B cell (primary cell): Measurements from ENCODE around the gene HAO1. TPM values are rescaled to one million over a fixed set of nuclear protein-coding genes. Genes with fewer than 3 reads are reported as not detected.

Experiments used
- ATAC-seq: fragments of 200-7000 bp; cut with Tn5 transposase; one replicate; pipeline ENCODE4 v1.10.0; 2021; ENCODE audit warnings: low read depth, mild to moderate bottlenecking, moderate number of reproducible peaks, moderate library complexity
- CTCF ChIA-PET: fragments of 350-600 bp; sonication (Branson Sonifier 250); formaldehyde crosslinking; loops from one replicate; lab custom pipeline; 2021; ENCODE audit warnings: antibody characterized with exemption, inconsistent platforms; lab: Charles Lee
- POLR2A ChIA-PET: fragments of 350-600 bp; sonication (Branson Sonifier 250); formaldehyde crosslinking; loops from one replicate; lab custom pipeline; 2021; ENCODE audit warnings: antibody characterized with exemption; lab: Charles Lee
- DNase-seq: peaks from one replicate; pipeline ENCODE4 v3.0.0; 2013
- H2AFZ ChIP-seq: 2 replicates; pipeline ENCODE4 v1.6.1; 2012; ENCODE audit warnings: mild to moderate bottlenecking, low read depth, low read length; ENCODE audit not compliant: insufficient read depth, poor library complexity, severe bottlenecking
- H3K27ac ChIP-seq, 2 donors: 1 replicate in 1 of 2; 2 replicates in 1 of 2; pipeline ENCODE4 v1.5.1; 2012 to 2013; ENCODE audit warnings: low read length in 2 of 2, mild to moderate bottlenecking in 2 of 2, moderate library complexity in 1 of 2
- H3K27me3 ChIP-seq, 4 experiments: fragments of 200-600 bp in 1 of 4; sonication (generic) in 1 of 4; replicated peaks in 1 of 4; 1 replicate in 2 of 4; 2 replicates in 2 of 4; pipeline versions ENCODE4 v1.6.1 to v1.7.0; 2013 to 2016; ENCODE audit warnings: low read length in 3 of 4, mild to moderate bottlenecking in 2 of 4, mixed read lengths in 1 of 4, moderate library complexity in 1 of 4; ENCODE audit not compliant: insufficient read depth in 4 of 4, control insufficient read depth in 3 of 4; ENCODE audit errors: control extremely low read depth in 1 of 4
- H3K36me3 ChIP-seq, 2 experiments: replicated peaks in 1 of 2; 1 replicate in 1 of 2; 2 replicates in 1 of 2; pipeline versions ENCODE4 v1.6.1 to v1.7.1; 2013; ENCODE audit warnings: low read length in 1 of 2; ENCODE audit not compliant: insufficient read depth in 2 of 2, control insufficient read depth in 1 of 2; ENCODE audit errors: control extremely low read depth in 1 of 2, extremely low read depth in 1 of 2
- H3K4me1 ChIP-seq, 2 donors: fragments of 200-600 bp in 1 of 2; sonication (generic) in 1 of 2; 1 replicate in 1 of 2; 2 replicates in 1 of 2; pipeline versions ENCODE4 v1.5.1 to v1.6.1; 2013 to 2017; ENCODE audit warnings: low read length in 2 of 2; ENCODE audit not compliant: control insufficient read depth in 2 of 2, insufficient read depth in 2 of 2
- H3K4me2 ChIP-seq: replicated peaks from 2 replicates; pipeline ENCODE3; 2012; ENCODE audit warnings: mild to moderate bottlenecking, low read depth, low read length; ENCODE audit not compliant: poor library complexity, severe bottlenecking
- H3K4me3 ChIP-seq, 5 experiments: fragments of 200-600 bp in 1 of 5; sonication (generic) in 1 of 5; 1 replicate in 3 of 5; 2 replicates in 2 of 5; pipeline versions ENCODE4 v1.5.1 to v1.7.0; 2011 to 2016; ENCODE audit warnings: low read length in 4 of 5, mild to moderate bottlenecking in 4 of 5, low read depth in 2 of 5, control low read depth in 1 of 5, moderate library complexity in 1 of 5; ENCODE audit not compliant: insufficient read depth in 1 of 5; ENCODE audit errors: control extremely low read depth in 1 of 5, extremely low read depth in 1 of 5
- H3K79me2 ChIP-seq: fragments of 200-600 bp; sonication (generic); one replicate; pipeline ENCODE4 v1.6.0; 2016; ENCODE audit warnings: low read length; ENCODE audit not compliant: control insufficient read depth, insufficient read depth
- H3K9ac ChIP-seq: fragments of 200-600 bp; sonication (generic); 2 replicates; pipeline ENCODE4 v1.6.1; 2017; ENCODE audit warnings: mild to moderate bottlenecking, low read length, moderate library complexity
- H3K9me3 ChIP-seq, 3 donors: one replicate each; pipeline versions ENCODE4 v1.6.1 to v1.7.1; 2013; ENCODE audit warnings: low read length in 2 of 3; ENCODE audit not compliant: control insufficient read depth in 2 of 3, insufficient read depth in 1 of 3; ENCODE audit errors: control extremely low read depth in 1 of 3
- H4K20me1 ChIP-seq: 2 replicates; pipeline ENCODE4 v1.6.0; 2012; ENCODE audit warnings: mild to moderate bottlenecking, low read length; ENCODE audit not compliant: insufficient read depth, control insufficient read depth, poor library complexity, severe bottlenecking
- H3K27ac Mint-ChIP-seq: one replicate; pipeline ENCODE4 v1.8.0; 2021; ENCODE audit warnings: mixed read lengths
- H3K27me3 Mint-ChIP-seq: one replicate; pipeline ENCODE4 v1.8.0; 2021; ENCODE audit warnings: mixed read lengths
- H3K4me1 Mint-ChIP-seq: one replicate; pipeline ENCODE4 v1.8.0; 2021; ENCODE audit warnings: mixed read lengths
- H3K4me3 Mint-ChIP-seq: one replicate; pipeline ENCODE4 v1.8.0; 2021; ENCODE audit warnings: mixed read lengths
- H3K9me3 Mint-ChIP-seq: one replicate; pipeline ENCODE4 v1.8.0; 2022; ENCODE audit warnings: mixed read lengths; ENCODE audit not compliant: insufficient read depth
- CTCF ChIP-seq: fragments of 200-600 bp; IDR thresholded peaks from one replicate; pipeline ENCODE4 v1.8.0; 2022; ENCODE audit warnings: antibody characterized with exemption, mild to moderate bottlenecking
- EZH2 ChIP-seq: IDR thresholded peaks from 2 replicates; pipeline ENCODE4 v1.6.1; 2012; ENCODE audit warnings: borderline replicate concordance, low read depth, mild to moderate bottlenecking, moderate library complexity, low read length; ENCODE audit not compliant: insufficient read depth, poor library complexity, severe bottlenecking
- WGBS: methylation state at CpG from one replicate; pipeline ENCODE4 v1.1.5; 2013; ENCODE audit warnings: missing lambda C conversion rate; ENCODE audit not compliant: insufficient coverage; 5-methylcytosine and 5-hydroxymethylcytosine counted together
- intact Hi-C: fragments of 100-400 bp; cut with micrococcal nuclease; formaldehyde crosslinking; loops from one replicate; pipeline ENCODE4 v1.10.0; 2022
- polyA plus RNA-seq: library from polyadenylated mRNA; depleted of rRNA; stranded (reverse); fragments of >200 nt; gene quantifications from 2 replicates; pipeline ENCODE4 v1.2.3, GENCODE V29; 2012
- total RNA-seq, 2 donors: library from RNA; stranded (reverse); fragments of 120-200 nt in 1 of 2; gene quantifications; 1 replicate in 1 of 2; 2 replicates in 1 of 2; pipeline versions ENCODE4 v1.2.3 to v1.2.4, GENCODE V29; 2013 to 2022

The HAO1 gene
- total and polyA plus RNA-seq, 2 donors (not counting 1 experiment from before 2014, with no cell fraction given): not detected

DNA sequence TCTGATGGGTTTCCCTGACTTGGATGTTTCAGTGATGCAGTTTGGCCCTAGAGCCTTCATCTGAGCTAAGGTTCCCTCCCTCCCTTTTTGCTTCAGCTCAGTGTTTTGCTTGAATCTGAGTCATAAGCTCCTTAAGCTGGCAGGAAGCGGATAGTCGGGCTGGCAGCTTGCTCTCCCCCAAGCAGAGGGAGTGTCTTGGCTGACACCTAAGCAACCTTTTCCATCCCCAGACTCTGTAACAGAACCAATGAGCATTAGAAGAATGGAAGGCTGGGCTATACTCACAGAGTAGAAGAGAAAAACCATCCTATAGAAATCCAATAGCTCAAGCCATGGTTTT lies 98.3 kb downstream of the HAO1 start:
- POLR2A ChIA-PET: no interaction called here

GRCh38 chr20:7841291-7841970 lies 98.8 kb downstream of the HAO1 start:
- no peaks in the 10 kb centered on the region for H3K36me3 ChIP-seq
- 80% methylated on average over 1 of the region's 2 CpGs for WGBS
- no peak for TF ChIP-seq CTCF
- no peak for TF ChIP-seq EZH2
- Mint-ChIP-seq H3K9me3 (no peaks in the 10 kb centered on the region), H3K27ac (no peak overlapping the region), H3K4me3 (no peak overlapping the region), H3K4me1 (no peaks in the 10 kb centered on the region), H3K27me3 (no peaks in the 10 kb centered on the region)
- no peak overlapping the region for H3K9ac ChIP-seq
- no peak overlapping the region for H2AFZ ChIP-seq
- no peaks in the 10 kb centered on the region for H3K9me3 ChIP-seq
- DNase-seq (no peak), ATAC-seq (no peak)
- no peaks in the 10 kb centered on the region for H3K79me2 ChIP-seq
- intact Hi-C loops: no loop called here
- peaks cover 0 to 5% (median 0%) of the 10 kb centered on the region in 4 experiments for H3K27me3 ChIP-seq
- no peak overlapping the region for H3K27ac ChIP-seq
- H3K4me1 ChIP-seq: no peaks in the 10 kb centered on the region
- H4K20me1 ChIP-seq: no peaks in the 10 kb centered on the region
- POLR2A ChIA-PET: no interaction called here
- no peak overlapping the region for H3K4me3 ChIP-seq
- CTCF ChIA-PET: no interaction called here
- no peak overlapping the region for H3K4me2 ChIP-seq

More for the DNA sequence above, 98.3 kb downstream of the HAO1 start:
- H3K79me2 ChIP-seq: no peaks in the 10 kb centered on the region
- peaks cover 0 to 5% (median 0%) of the 10 kb centered on the region in 4 experiments for H3K27me3 ChIP-seq
- 75% methylated on average over 2 of the region's 2 CpGs for WGBS
- Mint-ChIP-seq H3K27ac (no peak overlapping the region), H3K4me1 (no peaks in the 10 kb centered on the region), H3K4me3 (no peak overlapping the region), H3K27me3 (no peaks in the 10 kb centered on the region), H3K9me3 (no peaks in the 10 kb centered on the region)
- no peaks in the 10 kb centered on the region for H3K4me1 ChIP-seq
- no peak overlapping the region for H3K27ac ChIP-seq
- no peak overlapping the region for H3K4me2 ChIP-seq
- no peaks in the 10 kb centered on the region for H3K9me3 ChIP-seq
- CTCF ChIA-PET: no interaction called here
- intact Hi-C loops: no loop called here
- no peak for DNase-seq
- no peak overlapping the region for H2AFZ ChIP-seq
- no peaks in the 10 kb centered on the region for H3K36me3 ChIP-seq
- H3K9ac ChIP-seq: no peak overlapping the region
- H4K20me1 ChIP-seq: no peaks in the 10 kb centered on the region
- ATAC-seq: no peak
- TF ChIP-seq CTCF (no peak), EZH2 (no peak)
- no peak overlapping the region for H3K4me3 ChIP-seq
